A549 (cell line): ENCODE measurements around the gene CD200R1.

Source experiments
- POLR2A ChIP-seq: IDR thresholded peaks from 2 replicates; pipeline ENCODE4 v1.6.1; 2012; ENCODE audit warnings: mild to moderate bottlenecking, low read length
- RAD21 ChIP-seq, 2 experiments: fragments of >200 bp in 1 of 2; sonication (Bioruptor Twin) in 1 of 2; formaldehyde crosslinking in 1 of 2; IDR thresholded peaks in 1 of 2; conservative IDR thresholded peaks in 1 of 2; 2 replicates in 1 of 2; 3 replicates in 1 of 2; pipeline ENCODE4 v1.6.1; 2012 to 2018; ENCODE audit warnings: inconsistent platforms in 1 of 2
- TF ChIP-seq, protein P1 (sequence below): fragments of >200 bp; sonication (Bioruptor Twin); formaldehyde crosslinking; IDR thresholded peaks from 3 replicates; pipeline ENCODE4 v1.5.1; 2016

DNA sequence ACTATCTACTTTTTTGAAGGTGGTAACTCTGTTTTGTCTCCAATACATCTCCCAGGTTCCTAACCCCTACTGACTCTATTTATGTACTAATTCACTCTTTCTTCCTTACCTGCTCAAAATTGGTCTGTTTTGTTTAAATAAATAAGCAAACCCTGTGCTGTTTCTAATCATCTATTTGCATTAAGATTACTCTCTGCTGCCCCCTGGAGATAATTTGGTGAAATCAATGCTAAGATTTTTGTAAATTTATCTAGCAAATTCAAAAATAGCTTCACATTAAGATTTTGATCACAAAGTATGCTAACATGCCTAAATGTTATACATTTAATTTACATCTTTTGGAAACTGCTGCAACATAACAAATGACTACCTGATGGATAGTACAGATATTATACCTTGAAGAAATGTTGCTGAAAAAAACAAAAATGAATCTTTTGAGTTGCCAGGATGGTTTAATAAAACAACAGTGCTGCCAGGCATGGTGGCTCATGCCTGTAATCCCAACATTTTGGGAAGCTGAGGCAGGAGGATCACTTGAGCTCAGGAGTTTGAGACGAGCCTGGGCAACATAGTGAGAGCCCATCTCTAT, 4.4 kb upstream of the CD200R1 start:
- TF ChIP-seq, protein P1, sequence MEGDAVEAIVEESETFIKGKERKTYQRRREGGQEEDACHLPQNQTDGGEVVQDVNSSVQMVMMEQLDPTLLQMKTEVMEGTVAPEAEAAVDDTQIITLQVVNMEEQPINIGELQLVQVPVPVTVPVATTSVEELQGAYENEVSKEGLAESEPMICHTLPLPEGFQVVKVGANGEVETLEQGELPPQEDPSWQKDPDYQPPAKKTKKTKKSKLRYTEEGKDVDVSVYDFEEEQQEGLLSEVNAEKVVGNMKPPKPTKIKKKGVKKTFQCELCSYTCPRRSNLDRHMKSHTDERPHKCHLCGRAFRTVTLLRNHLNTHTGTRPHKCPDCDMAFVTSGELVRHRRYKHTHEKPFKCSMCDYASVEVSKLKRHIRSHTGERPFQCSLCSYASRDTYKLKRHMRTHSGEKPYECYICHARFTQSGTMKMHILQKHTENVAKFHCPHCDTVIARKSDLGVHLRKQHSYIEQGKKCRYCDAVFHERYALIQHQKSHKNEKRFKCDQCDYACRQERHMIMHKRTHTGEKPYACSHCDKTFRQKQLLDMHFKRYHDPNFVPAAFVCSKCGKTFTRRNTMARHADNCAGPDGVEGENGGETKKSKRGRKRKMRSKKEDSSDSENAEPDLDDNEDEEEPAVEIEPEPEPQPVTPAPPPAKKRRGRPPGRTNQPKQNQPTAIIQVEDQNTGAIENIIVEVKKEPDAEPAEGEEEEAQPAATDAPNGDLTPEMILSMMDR, result peak; percentile 83
- TF ChIP-seq RAD21 (conservative IDR thresholded peaks at IDR 0.05 in 1 of 2, IDR thresholded peaks at IDR 0.05 in 1 of 2) (peak; percentile 74 to 83), POLR2A (no peak)
